ENCODE measurements around the gene CD8B. TPM values are rescaled to one million over a fixed set of nuclear protein-coding genes. Genes with fewer than 3 reads are reported as not detected.

Gene CD8B
- total RNA-seq, 2 donors from 2014 or later, result 1.5 to 1.8 TPM

DNA sequence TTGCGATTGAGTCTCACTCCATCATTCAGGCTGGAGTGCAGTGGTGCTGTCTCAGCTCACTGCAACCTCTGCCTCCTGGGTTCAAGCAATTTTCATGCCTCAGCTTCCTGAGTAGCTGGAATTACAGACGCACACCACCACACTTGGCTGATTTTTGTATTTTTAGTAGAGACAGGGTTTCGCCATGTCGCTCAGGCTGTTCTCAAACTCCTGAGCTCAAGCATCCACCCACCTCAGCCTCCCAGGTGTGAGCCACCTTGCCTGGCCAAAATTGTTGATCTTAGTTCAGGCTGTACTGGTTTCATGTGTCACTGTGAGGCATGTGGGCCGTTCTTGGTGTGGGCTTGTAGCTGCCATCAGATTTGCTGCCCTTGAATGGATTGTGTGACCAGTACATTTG lies 89.1 kb downstream of the CD8B start:
- TF ChIP-seq, protein P1, sequence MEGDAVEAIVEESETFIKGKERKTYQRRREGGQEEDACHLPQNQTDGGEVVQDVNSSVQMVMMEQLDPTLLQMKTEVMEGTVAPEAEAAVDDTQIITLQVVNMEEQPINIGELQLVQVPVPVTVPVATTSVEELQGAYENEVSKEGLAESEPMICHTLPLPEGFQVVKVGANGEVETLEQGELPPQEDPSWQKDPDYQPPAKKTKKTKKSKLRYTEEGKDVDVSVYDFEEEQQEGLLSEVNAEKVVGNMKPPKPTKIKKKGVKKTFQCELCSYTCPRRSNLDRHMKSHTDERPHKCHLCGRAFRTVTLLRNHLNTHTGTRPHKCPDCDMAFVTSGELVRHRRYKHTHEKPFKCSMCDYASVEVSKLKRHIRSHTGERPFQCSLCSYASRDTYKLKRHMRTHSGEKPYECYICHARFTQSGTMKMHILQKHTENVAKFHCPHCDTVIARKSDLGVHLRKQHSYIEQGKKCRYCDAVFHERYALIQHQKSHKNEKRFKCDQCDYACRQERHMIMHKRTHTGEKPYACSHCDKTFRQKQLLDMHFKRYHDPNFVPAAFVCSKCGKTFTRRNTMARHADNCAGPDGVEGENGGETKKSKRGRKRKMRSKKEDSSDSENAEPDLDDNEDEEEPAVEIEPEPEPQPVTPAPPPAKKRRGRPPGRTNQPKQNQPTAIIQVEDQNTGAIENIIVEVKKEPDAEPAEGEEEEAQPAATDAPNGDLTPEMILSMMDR (IDR thresholded peaks at IDR 0.05), result no peak
- intact Hi-C loops (cut with DNase I), result no loop called here
- Histone ChIP-seq H3K4me3 (no peak overlapping the region), H3K4me1 (no peaks in the 10 kb centered on the region), H3K9me3 (no peaks in the 10 kb centered on the region), H3K36me3 (peaks cover 16% of the 10 kb centered on the region), H3K9ac (ENCODE audit: low read depth in 2 of 2, low read length in 2 of 2) (no peak overlapping the region), H3K27me3 (no peaks in the 10 kb centered on the region), H3K27ac (no peak overlapping the region)
- no peak for DNase-seq

DNA sequence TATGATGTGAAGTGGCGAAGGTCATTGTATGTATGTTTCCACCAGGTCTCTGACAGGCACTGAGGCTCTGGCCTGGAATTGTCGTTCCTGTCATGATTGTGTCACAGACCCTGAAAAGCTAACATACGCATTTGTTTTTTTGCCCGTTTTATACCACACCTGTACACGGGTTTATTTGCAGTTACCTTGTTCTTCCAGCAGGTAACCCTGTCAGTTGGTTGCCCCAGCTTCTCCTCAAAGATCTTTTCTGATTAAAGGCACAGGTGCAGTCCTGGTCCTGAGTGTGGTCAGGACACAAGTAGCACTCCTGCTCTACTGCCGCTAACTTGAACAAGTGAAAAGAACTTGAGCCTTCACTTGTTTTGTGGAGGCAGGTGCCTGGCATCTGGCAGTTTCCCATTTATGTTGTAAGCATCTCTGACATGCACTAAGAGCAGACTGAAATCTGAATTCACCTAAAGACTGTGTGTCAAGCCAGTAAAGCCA lies 90.8 kb downstream of the CD8B start:
- Histone ChIP-seq H3K9me3 (no peaks in the 10 kb centered on the region), H3K27me3 (no peaks in the 10 kb centered on the region), H3K4me3 (no peak overlapping the region), H3K4me1 (no peaks in the 10 kb centered on the region), H3K27ac (no peak overlapping the region), H3K9ac (ENCODE audit: low read depth in 2 of 2, low read length in 2 of 2) (no peak overlapping the region), H3K36me3 (peaks cover 16% of the 10 kb centered on the region)
- DNase-seq, result no peak
- intact Hi-C loops (cut with DNase I), result no loop called here
- TF ChIP-seq, protein P1 (IDR thresholded peaks at IDR 0.05), result no peak

DNA sequence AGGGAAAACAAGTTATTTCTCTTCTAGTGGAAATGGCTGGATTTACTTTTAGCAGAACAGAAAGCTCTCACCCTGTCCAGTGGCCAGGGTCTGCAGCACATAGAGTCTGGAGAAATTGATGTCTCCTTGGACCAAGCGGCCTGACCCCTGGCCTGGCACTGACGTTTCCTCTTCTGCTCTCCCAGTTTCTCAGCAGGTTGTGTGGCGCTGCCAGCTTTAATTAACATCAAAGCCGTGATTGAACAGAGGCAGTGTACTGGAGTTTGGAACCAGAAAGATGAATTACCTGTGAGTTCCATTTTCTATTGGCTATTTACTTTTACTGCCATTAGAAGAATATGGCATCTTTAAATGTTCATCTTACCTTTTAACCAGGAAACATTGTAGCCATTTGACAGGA lies 91.8 kb downstream of the CD8B start:
- peaks cover 16% of the 10 kb centered on the region for H3K36me3 ChIP-seq
- H3K4me1 ChIP-seq, result no peaks in the 10 kb centered on the region
- H3K27ac ChIP-seq, result no peak overlapping the region
- intact Hi-C loops (cut with DNase I), result no loop called here
- no peaks in the 10 kb centered on the region for H3K9me3 ChIP-seq
- H3K4me3 ChIP-seq, result no peak overlapping the region
- DNase-seq, result no peak
- H3K9ac ChIP-seq (ENCODE audit: low read depth in 2 of 2, low read length in 2 of 2), result no peak overlapping the region
- no peaks in the 10 kb centered on the region for H3K27me3 ChIP-seq
- TF ChIP-seq, protein P1 (IDR thresholded peaks at IDR 0.05), result no peak

DNA sequence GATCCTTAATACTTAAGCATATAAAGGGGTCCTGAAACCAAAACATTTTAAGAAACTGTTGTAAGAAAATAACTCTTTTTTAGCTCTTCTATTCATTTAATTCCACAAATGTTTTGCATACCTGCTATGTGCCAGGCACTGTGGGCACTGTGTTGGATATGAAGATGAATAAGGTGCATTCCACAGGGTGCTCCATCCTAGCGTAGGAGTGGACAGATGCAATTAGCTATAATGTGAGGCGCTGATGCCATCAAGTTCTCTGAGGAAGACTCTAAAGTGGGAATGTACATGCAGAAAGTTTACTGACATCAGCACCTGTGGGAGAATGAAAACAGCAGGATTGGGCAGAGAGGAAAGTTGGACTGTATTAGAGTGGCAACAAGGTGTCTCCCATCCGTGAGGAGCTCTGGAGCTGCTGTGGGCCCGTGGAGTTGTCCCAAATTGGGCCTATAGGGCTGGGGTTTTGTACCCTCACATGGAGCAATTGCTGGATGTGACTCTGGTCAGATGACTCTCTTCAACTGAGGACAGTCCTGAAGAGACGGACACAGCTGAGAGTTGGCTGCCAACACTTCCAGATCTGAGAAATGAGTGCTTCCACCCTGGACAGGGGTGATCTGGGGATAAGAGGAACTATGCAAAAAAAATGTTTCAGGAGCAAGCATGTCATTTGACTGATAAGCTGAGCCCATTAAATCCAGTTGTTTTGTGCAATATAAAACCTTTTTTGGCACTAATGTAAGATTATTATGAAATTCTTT lies 93.3 kb downstream of the CD8B start:
- Histone ChIP-seq H3K4me3 (no peak overlapping the region), H3K9me3 (no peaks in the 10 kb centered on the region), H3K9ac (ENCODE audit: low read depth in 2 of 2, low read length in 2 of 2) (no peak overlapping the region), H3K27me3 (no peaks in the 10 kb centered on the region), H3K36me3 (peaks cover 16% of the 10 kb centered on the region), H3K27ac (no peak overlapping the region), H3K4me1 (no peaks in the 10 kb centered on the region)
- TF ChIP-seq, protein P1 (IDR thresholded peaks at IDR 0.05), result no peak
- DNase-seq, result no peak
- intact Hi-C loops (cut with DNase I), result no loop called here

Other genes starting within 250 kb of the CD8B start
- gene RNF103, start 238.0 kb downstream of the CD8B start, total RNA-seq, result 10 to 100 TPM; 41.0 to 58.7 TPM
- 10 to 100 TPM; 63.7 to 72.6 TPM for gene RMND5A, start 141.6 kb downstream of the CD8B start, total RNA-seq
- gene CD8A, start 71.0 kb downstream of the CD8B start, total RNA-seq, result 1 to 10 TPM; 1.2 to 1.6 TPM
- gene RGPD1, start 80.2 kb upstream of the CD8B start, total RNA-seq, result 1 to 10 TPM in 1 of 2 donors, under 1 TPM in 1; 0.35 to 1.2 TPM
- 1 to 10 TPM; 2.5 to 4.2 TPM for gene PLGLB1, start 160.0 kb upstream of the CD8B start, total RNA-seq